GM23248 (cell line): ENCODE measurements around the gene PARD3B.

Experiments used
- EZH2 ChIP-seq: fragments of 200-600 bp; sonication (generic); IDR thresholded peaks from 2 replicates; pipeline ENCODE4 v1.6.1; 2018; ENCODE audit warnings: antibody characterized with exemption, mild to moderate bottlenecking; ENCODE audit not compliant: insufficient read depth, poor library complexity, severe bottlenecking
- EZH2phosphoT487 ChIP-seq: fragments of 200-600 bp; sonication (generic); IDR thresholded peaks from 2 replicates; pipeline ENCODE4 v1.6.1; 2018; ENCODE audit warnings: antibody characterized with exemption, moderate library complexity, mild to moderate bottlenecking, low read depth; ENCODE audit not compliant: insufficient read depth

DNA sequence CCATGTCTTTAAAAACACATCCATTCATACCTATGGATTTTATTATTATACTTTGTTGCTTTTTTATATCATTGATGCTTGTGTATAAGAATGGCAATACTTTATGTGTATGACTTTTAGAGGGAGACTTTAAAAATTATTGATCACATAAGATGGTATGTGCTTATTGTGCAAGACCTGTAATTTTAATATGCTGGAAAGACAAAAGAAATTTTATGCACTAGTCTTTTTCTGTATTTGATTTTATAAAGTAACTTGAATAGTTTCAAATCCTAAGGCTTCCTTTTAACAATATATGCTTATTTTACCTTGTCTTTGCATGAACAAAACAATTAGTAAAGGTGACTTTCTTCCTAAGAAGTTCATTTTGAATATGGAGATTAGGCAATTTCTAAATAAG is 226.4 kb downstream of the PARD3B start:
- TF ChIP-seq EZH2 (no peak), EZH2phosphoT487 (no peak)
